Measurements from ENCODE around the gene PTGFR. TPM values are rescaled to one million over a fixed set of nuclear protein-coding genes. Genes with fewer than 3 reads are reported as not detected.

Gene PTGFR
- polyA plus RNA-seq, 3 donors = 0.43 to 0.88 TPM; not detected in 1

- H3K9ac ChIP-seq (ENCODE audit: insufficient read depth, low read length, poor library complexity, severe bottlenecking) = no peak overlapping the region
- no peak for DNase-seq
- H3K4me2 ChIP-seq (replicated peaks; ENCODE audit: extremely low read depth, low read length, poor library complexity, severe bottlenecking) = no peak overlapping the region
- no peaks in the 10 kb centered on the region for H3K36me3 ChIP-seq (replicated peaks in 1 of 2; ENCODE audit: control insufficient read depth in 1 of 2, insufficient read depth in 2 of 2, low read length in 2 of 2)
- Mint-ChIP-seq H3K9me3 (peaks cover 9 to 29% (median 14%) of the 10 kb centered on the region in 7 donors), H3K27ac (no peak overlapping the region), H3K27me3 (ENCODE audit: low read depth in 3 of 3) (no peaks in the 10 kb centered on the region), H3K4me3 (no peak overlapping the region), H3K36me3 (no peaks in the 10 kb centered on the region), H3K4me1 (no peaks in the 10 kb centered on the region)
- WGBS (ENCODE audit: insufficient coverage) = no CpG with 5 or more reads among the region's 1 CpG
- H3K27ac ChIP-seq (ENCODE audit: low read depth in 1 of 2, low read length in 2 of 2) = no peak overlapping the region
- H3K79me2 ChIP-seq (ENCODE audit: insufficient read depth, low read length) = no peaks in the 10 kb centered on the region
- no peak for TF ChIP-seq CTCF (IDR thresholded peaks at IDR 0.05)
- H3K9me3 ChIP-seq (replicated peaks in 1 of 2; ENCODE audit: control insufficient read depth in 1 of 2, insufficient read depth in 1 of 2, low read length in 2 of 2) = peaks cover 11 to 23% of the 10 kb centered on the region in 2 donors
- no peaks in the 10 kb centered on the region for H3K27me3 ChIP-seq (ENCODE audit: control insufficient read depth in 2 of 2, insufficient read depth in 2 of 2, low read length in 2 of 2)
- H4K20me1 ChIP-seq (ENCODE audit: insufficient read depth, low read length) = no peaks in the 10 kb centered on the region
- H2AFZ ChIP-seq (ENCODE audit: insufficient read depth, low read depth, low read length, poor library complexity, severe bottlenecking) = no peak overlapping the region
- H3K4me1 ChIP-seq (ENCODE audit: control insufficient read depth in 1 of 2, insufficient read depth in 2 of 2, low read length in 2 of 2) = no peaks in the 10 kb centered on the region
- no peak overlapping the region for H3K4me3 ChIP-seq (replicated peaks in 1 of 3; ENCODE audit: low read depth in 2 of 3, low read length in 3 of 3)
- intact Hi-C loops (cut with micrococcal nuclease) = no loop called here
Measured at GRCh38 chr1:78547081-78547480, 56.3 kb downstream of the PTGFR start.

- Histone ChIP-seq H3K36me3 (replicated peaks in 1 of 2; ENCODE audit: control insufficient read depth in 1 of 2, insufficient read depth in 2 of 2, low read length in 2 of 2) (no peaks in the 10 kb centered on the region), H3K9ac (ENCODE audit: insufficient read depth, low read length, poor library complexity, severe bottlenecking) (no peak overlapping the region), H3K79me2 (ENCODE audit: insufficient read depth, low read length) (no peaks in the 10 kb centered on the region), H3K4me3 (replicated peaks in 1 of 3; ENCODE audit: low read depth in 2 of 3, low read length in 3 of 3) (no peak overlapping the region), H3K4me2 (replicated peaks; ENCODE audit: extremely low read depth, low read length, poor library complexity, severe bottlenecking) (no peak overlapping the region), H3K27me3 (ENCODE audit: control insufficient read depth in 2 of 2, insufficient read depth in 2 of 2, low read length in 2 of 2) (no peaks in the 10 kb centered on the region), H3K9me3 (replicated peaks in 1 of 2; ENCODE audit: control insufficient read depth in 1 of 2, insufficient read depth in 1 of 2, low read length in 2 of 2) (peaks cover 26 to 45% of the 10 kb centered on the region in 2 donors), H4K20me1 (ENCODE audit: insufficient read depth, low read length) (no peaks in the 10 kb centered on the region), H2AFZ (ENCODE audit: insufficient read depth, low read depth, low read length, poor library complexity, severe bottlenecking) (no peak overlapping the region), H3K27ac (ENCODE audit: low read depth in 1 of 2, low read length in 2 of 2) (no peak overlapping the region), H3K4me1 (ENCODE audit: control insufficient read depth in 1 of 2, insufficient read depth in 2 of 2, low read length in 2 of 2) (no peaks in the 10 kb centered on the region)
- H3K36me3 Mint-ChIP-seq = no peaks in the 10 kb centered on the region
- WGBS (ENCODE audit: insufficient coverage) = no CpG with 5 or more reads among the region's 3 CpGs
- no peak for DNase-seq
- H3K27ac Mint-ChIP-seq = no peak overlapping the region
- H3K4me1 Mint-ChIP-seq = no peaks in the 10 kb centered on the region
- peaks cover 18 to 38% (median 27%) of the 10 kb centered on the region in 7 donors for H3K9me3 Mint-ChIP-seq
- H3K4me3 Mint-ChIP-seq = no peak overlapping the region
- intact Hi-C loops (cut with micrococcal nuclease) = no loop called here
- no peak for TF ChIP-seq CTCF (IDR thresholded peaks at IDR 0.05)
- no peaks in the 10 kb centered on the region for H3K27me3 Mint-ChIP-seq (ENCODE audit: low read depth in 3 of 3)
Measured at GRCh38 chr1:78549331-78549730, 58.6 kb downstream of the PTGFR start.

Measured in CD14-positive monocyte (primary cell).